GM23338 (cell line): ENCODE data around the gene RDH5. TPM values are rescaled to one million over a fixed set of nuclear protein-coding genes. Genes with fewer than 3 reads are reported as not detected.

Experiments used
- ATAC-seq: fragments of 200-7000 bp; cut with Tn5 transposase; 3 replicates; pipeline ENCODE4 v1.9.1; 2020
- DNase-seq: peaks from one replicate; pipeline ENCODE4 v3.0.0-alpha.2; 2015; ENCODE audit warnings: low spot score
- H2AFZ ChIP-seq: fragments of 200-600 bp; sonication (generic); 2 replicates; pipeline ENCODE4 v1.8.0; 2016; ENCODE audit warnings: antibody characterized with exemption, mild to moderate bottlenecking, moderate library complexity
- H3F3A ChIP-seq: fragments of 200-600 bp; sonication (generic); replicated peaks from 2 replicates; pipeline ENCODE4 v1.8.0; 2017; ENCODE audit warnings: antibody characterized with exemption, mixed run types, low read depth
- H3K27ac ChIP-seq: fragments of 200-600 bp; sonication (generic); 2 replicates; pipeline ENCODE4 v1.6.1; 2016; ENCODE audit warnings: low read depth
- H3K27me3 ChIP-seq: fragments of 200-600 bp; sonication (generic); 2 replicates; pipeline ENCODE4 v1.8.0; 2016; ENCODE audit warnings: mild to moderate bottlenecking, mixed run types, moderate library complexity; ENCODE audit not compliant: insufficient read depth
- H3K36me3 ChIP-seq: fragments of 200-600 bp; sonication (generic); 2 replicates; pipeline ENCODE4 v1.8.0; 2016; ENCODE audit warnings: mild to moderate bottlenecking; ENCODE audit not compliant: insufficient read depth
- H3K4me1 ChIP-seq: fragments of 200-600 bp; sonication (generic); 2 replicates; pipeline ENCODE4 v1.8.0; 2016; ENCODE audit warnings: mild to moderate bottlenecking, moderate library complexity; ENCODE audit not compliant: insufficient read depth
- H3K4me2 ChIP-seq: fragments of 200-600 bp; sonication (generic); 2 replicates; pipeline ENCODE4 v1.7.1; 2017; ENCODE audit warnings: mixed run types
- H3K4me3 ChIP-seq: fragments of 200-600 bp; sonication (generic); 2 replicates; pipeline ENCODE4 v1.6.1; 2016; ENCODE audit warnings: mixed run types
- H3K79me2 ChIP-seq: fragments of 200-600 bp; sonication (generic); replicated peaks from 2 replicates; pipeline ENCODE4 v1.8.0; 2017; ENCODE audit warnings: mild to moderate bottlenecking; ENCODE audit not compliant: insufficient read depth
- H3K9me2 ChIP-seq: fragments of 200-600 bp; sonication (generic); 2 replicates; pipeline ENCODE4 v1.8.0; 2017; ENCODE audit not compliant: insufficient read depth
- H4K20me1 ChIP-seq: fragments of 200-600 bp; sonication (generic); replicated peaks from 2 replicates; pipeline ENCODE4 v1.8.0; 2017; ENCODE audit warnings: mild to moderate bottlenecking; ENCODE audit not compliant: insufficient read depth
- H3K27ac Mint-ChIP-seq: 2 replicates; pipeline ENCODE4 v1.8.0; 2020; ENCODE audit warnings: inconsistent platforms, mild to moderate bottlenecking, moderate library complexity, mixed read lengths
- H3K27me3 Mint-ChIP-seq: 3 replicates; pipeline ENCODE4 v1.8.0; 2022; ENCODE audit warnings: low read depth, mild to moderate bottlenecking, moderate library complexity, mixed read lengths, inconsistent platforms; ENCODE audit not compliant: insufficient read depth, poor library complexity
- H3K36me3 Mint-ChIP-seq: 3 replicates; pipeline ENCODE4 v1.8.0; 2021; ENCODE audit warnings: low read depth, mild to moderate bottlenecking, inconsistent platforms, moderate library complexity, mixed read lengths
- H3K4me1 Mint-ChIP-seq: 3 replicates; pipeline ENCODE4 v1.8.0; 2020; ENCODE audit warnings: mild to moderate bottlenecking, inconsistent platforms, mixed read lengths
- H3K4me3 Mint-ChIP-seq: 3 replicates; pipeline ENCODE4 v1.8.0; 2021; ENCODE audit warnings: moderate library complexity, mild to moderate bottlenecking, inconsistent platforms, mixed read lengths
- H3K9me3 Mint-ChIP-seq: 3 replicates; pipeline ENCODE4 v1.8.0; 2020; ENCODE audit warnings: moderate library complexity, mild to moderate bottlenecking, inconsistent platforms, mixed read lengths
- CREB1 ChIP-seq: fragments of 250-450 bp; sonication (Bioruptor Pico); IDR thresholded peaks from 2 replicates; pipeline ENCODE4 v1.5.0; 2020; ENCODE audit warnings: low read depth, mild to moderate bottlenecking, moderate library complexity
- EZH2 ChIP-seq: fragments of 200-600 bp; sonication (generic); IDR thresholded peaks from one replicate; pipeline ENCODE4 v1.8.0; 2017; ENCODE audit warnings: antibody characterized with exemption, mild to moderate bottlenecking, low read depth; ENCODE audit not compliant: unreplicated experiment
- EZH2phosphoT487 ChIP-seq: fragments of 200-600 bp; sonication (generic); IDR thresholded peaks from one replicate; pipeline ENCODE4 v1.8.1; 2018; ENCODE audit warnings: antibody characterized with exemption; ENCODE audit not compliant: unreplicated experiment
- STAT1 ChIP-seq: IDR thresholded peaks from one replicate; pipeline ENCODE4 v1.6.1; 2016; ENCODE audit warnings: antibody characterized with exemption; ENCODE audit not compliant: unreplicated experiment
- ZNF114 ChIP-seq: fragments of 250-450 bp; sonication (Bioruptor Pico); IDR thresholded peaks from 2 replicates; pipeline ENCODE4 v1.5.0; 2020; ENCODE audit warnings: mild to moderate bottlenecking, moderate library complexity
- ZNF331 ChIP-seq: fragments of 250-450 bp; sonication (Bioruptor Pico); IDR thresholded peaks from 2 replicates; pipeline ENCODE4 v1.5.0; 2020; ENCODE audit warnings: low read depth, mild to moderate bottlenecking, moderate library complexity
- polyA plus RNA-seq: library from polyadenylated mRNA; unstranded; fragments of >200 nt; fragmentation: Nextera tagmentation; extraction: Ambion mirVana; gene quantifications from 2 replicates; pipeline ENCODE4 v1.2.1, GENCODE V29; 2016
- total RNA-seq: library from RNA; depleted of rRNA; stranded (reverse); fragments of >200 nt; shearing (Covaris generic); gene quantifications from 2 replicates; pipeline ENCODE4 v1.2.3, GENCODE V29; 2014
- TF ChIP-seq, protein P1 (sequence below): fragments of 250-450 bp; sonication (Bioruptor Pico); IDR thresholded peaks from 2 replicates; pipeline ENCODE4 v1.5.0; 2020; ENCODE audit warnings: mild to moderate bottlenecking, moderate library complexity
- TF ChIP-seq, protein P2 (sequence below): IDR thresholded peaks from 2 replicates; pipeline ENCODE4 v1.6.1; 2016; ENCODE audit warnings: antibody characterized with exemption

Gene RDH5
- total and polyA plus RNA-seq, 2 experiments from 2014 or later, result 3.9 to 7.5 TPM

DNA sequence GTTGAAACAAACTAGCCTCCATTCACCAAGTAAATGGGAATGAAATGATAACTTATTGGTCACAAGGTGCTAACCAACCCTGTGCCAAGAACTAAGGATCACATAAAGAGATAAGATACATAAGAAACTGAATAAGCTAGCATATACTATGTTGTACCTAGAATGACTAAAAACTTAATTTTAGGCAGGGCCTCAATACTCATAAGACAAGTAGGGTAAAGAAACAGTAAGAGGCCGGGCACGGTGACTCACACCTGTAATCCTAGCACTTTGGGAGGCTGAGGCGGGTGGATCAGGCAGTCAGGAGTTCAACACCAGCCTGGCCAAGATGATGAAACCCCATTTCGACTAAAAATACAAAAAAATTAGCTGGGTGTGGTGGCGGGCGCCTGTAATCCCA lies 40.5 kb downstream of the RDH5 start (continued):
- TF ChIP-seq, protein P1, sequence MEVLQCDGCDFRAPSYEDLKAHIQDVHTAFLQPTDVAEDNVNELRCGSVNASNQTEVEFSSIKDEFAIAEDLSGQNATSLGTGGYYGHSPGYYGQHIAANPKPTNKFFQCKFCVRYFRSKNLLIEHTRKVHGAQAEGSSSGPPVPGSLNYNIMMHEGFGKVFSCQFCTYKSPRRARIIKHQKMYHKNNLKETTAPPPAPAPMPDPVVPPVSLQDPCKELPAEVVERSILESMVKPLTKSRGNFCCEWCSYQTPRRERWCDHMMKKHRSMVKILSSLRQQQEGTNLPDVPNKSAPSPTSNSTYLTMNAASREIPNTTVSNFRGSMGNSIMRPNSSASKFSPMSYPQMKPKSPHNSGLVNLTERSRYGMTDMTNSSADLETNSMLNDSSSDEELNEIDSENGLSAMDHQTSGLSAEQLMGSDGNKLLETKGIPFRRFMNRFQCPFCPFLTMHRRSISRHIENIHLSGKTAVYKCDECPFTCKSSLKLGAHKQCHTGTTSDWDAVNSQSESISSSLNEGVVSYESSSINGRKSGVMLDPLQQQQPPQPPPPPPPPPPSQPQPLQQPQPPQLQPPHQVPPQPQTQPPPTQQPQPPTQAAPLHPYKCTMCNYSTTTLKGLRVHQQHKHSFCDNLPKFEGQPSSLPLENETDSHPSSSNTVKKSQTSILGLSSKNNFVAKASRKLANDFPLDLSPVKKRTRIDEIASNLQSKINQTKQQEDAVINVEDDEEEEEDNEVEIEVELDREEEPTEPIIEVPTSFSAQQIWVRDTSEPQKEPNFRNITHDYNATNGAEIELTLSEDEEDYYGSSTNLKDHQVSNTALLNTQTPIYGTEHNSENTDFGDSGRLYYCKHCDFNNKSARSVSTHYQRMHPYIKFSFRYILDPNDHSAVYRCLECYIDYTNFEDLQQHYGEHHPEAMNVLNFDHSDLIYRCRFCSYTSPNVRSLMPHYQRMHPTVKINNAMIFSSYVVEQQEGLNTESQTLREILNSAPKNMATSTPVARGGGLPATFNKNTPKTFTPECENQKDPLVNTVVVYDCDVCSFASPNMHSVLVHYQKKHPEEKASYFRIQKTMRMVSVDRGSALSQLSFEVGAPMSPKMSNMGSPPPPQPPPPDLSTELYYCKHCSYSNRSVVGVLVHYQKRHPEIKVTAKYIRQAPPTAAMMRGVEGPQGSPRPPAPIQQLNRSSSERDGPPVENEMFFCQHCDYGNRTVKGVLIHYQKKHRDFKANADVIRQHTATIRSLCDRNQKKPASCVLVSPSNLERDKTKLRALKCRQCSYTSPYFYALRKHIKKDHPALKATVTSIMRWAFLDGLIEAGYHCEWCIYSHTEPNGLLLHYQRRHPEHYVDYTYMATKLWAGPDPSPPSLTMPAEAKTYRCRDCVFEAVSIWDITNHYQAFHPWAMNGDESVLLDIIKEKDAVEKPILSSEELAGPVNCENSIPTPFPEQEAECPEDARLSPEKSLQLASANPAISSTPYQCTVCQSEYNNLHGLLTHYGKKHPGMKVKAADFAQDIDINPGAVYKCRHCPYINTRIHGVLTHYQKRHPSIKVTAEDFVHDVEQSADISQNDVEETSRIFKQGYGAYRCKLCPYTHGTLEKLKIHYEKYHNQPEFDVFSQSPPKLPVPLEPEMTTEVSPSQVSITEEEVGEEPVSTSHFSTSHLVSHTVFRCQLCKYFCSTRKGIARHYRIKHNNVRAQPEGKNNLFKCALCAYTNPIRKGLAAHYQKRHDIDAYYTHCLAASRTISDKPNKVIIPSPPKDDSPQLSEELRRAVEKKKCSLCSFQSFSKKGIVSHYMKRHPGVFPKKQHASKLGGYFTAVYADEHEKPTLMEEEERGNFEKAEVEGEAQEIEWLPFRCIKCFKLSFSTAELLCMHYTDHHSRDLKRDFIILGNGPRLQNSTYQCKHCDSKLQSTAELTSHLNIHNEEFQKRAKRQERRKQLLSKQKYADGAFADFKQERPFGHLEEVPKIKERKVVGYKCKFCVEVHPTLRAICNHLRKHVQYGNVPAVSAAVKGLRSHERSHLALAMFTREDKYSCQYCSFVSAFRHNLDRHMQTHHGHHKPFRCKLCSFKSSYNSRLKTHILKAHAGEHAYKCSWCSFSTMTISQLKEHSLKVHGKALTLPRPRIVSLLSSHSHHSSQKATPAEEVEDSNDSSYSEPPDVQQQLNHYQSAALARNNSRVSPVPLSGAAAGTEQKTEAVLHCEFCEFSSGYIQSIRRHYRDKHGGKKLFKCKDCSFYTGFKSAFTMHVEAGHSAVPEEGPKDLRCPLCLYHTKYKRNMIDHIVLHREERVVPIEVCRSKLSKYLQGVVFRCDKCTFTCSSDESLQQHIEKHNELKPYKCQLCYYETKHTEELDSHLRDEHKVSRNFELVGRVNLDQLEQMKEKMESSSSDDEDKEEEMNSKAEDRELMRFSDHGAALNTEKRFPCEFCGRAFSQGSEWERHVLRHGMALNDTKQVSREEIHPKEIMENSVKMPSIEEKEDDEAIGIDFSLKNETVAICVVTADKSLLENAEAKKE (CRISPR knock-in tag), result no peak

DNA sequence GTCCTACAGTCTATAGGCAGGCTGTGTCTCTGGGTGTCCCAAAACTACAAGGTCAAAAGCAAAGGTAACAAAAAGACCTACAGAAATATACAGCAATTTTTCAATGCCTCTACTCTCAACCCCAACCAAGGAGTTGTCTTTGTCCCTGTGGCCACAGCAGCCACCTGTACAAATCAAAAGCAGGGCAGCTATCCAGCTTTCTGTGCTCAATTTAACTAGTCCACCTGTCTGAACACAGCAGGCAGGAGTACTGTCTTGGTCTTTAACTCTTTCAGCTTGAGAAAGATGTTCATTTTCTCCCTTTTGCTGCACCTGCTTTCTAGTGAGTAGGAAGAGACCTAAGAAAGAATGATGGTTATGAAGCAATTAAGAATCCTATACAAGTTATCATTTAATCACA lies 42.5 kb downstream of the RDH5 start:
- Histone ChIP-seq H4K20me1 (peaks cover 35% of the 10 kb centered on the region), H3K4me1 (peaks cover 4% of the 10 kb centered on the region; the same call in 1 of the 2 replicates), H3K27me3 (no peaks in the 10 kb centered on the region), H2AFZ (no peak overlapping the region), H3K79me2 (peaks cover 6% of the 10 kb centered on the region; the same call in 1 of the 2 replicates), H3K4me3 (no peak overlapping the region), H3K4me2 (no peak overlapping the region), H3K27ac (no peak overlapping the region), H3K9me2 (no peaks in the 10 kb centered on the region), H3F3A (peaks cover 19% of the 10 kb centered on the region; the same call in 1 of the 2 replicates), H3K36me3 (peaks cover 21% of the 10 kb centered on the region; the same call in 1 of the 2 replicates)
- Mint-ChIP-seq H3K4me1 (peaks cover 13% of the 10 kb centered on the region; the same call in 2 of the 3 replicates), H3K27me3 (peaks cover 5% of the 10 kb centered on the region), H3K9me3 (no peaks in the 10 kb centered on the region; the same call in 2 of the 3 replicates), H3K4me3 (no peak overlapping the region), H3K36me3 (peaks cover 46% of the 10 kb centered on the region), H3K27ac (no peak overlapping the region)
- DNase-seq (no peak), ATAC-seq (no peak)
- TF ChIP-seq STAT1 (no peak), EZH2phosphoT487 (no peak), CREB1 (CRISPR knock-in tag) (no peak), ZNF331 (CRISPR knock-in tag) (no peak), ZNF114 (CRISPR knock-in tag) (no peak), EZH2 (no peak)
- TF ChIP-seq, protein P1 (CRISPR knock-in tag), result no peak
- TF ChIP-seq, protein P2, sequence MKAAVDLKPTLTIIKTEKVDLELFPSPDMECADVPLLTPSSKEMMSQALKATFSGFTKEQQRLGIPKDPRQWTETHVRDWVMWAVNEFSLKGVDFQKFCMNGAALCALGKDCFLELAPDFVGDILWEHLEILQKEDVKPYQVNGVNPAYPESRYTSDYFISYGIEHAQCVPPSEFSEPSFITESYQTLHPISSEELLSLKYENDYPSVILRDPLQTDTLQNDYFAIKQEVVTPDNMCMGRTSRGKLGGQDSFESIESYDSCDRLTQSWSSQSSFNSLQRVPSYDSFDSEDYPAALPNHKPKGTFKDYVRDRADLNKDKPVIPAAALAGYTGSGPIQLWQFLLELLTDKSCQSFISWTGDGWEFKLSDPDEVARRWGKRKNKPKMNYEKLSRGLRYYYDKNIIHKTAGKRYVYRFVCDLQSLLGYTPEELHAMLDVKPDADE, result no peak
